Naive thymus-derived CD8-positive, alpha-beta T cell (primary cell): ENCODE data around the gene INPP5D. TPM values are rescaled to one million over a fixed set of nuclear protein-coding genes. Genes with fewer than 3 reads are reported as not detected.

Source experiments
- ATAC-seq, 2 donors: fragments of 150-1000 bp; cut with Tn5 transposase in 1 of 2; sonication (Bioruptor Pico), chemical (Tn5 transposase) in 1 of 2; 1 replicate in 1 of 2; 2 replicates in 1 of 2; pipeline ENCODE4 v1.10.0; 2021; ENCODE audit warnings: mild to moderate bottlenecking in 2 of 2, moderate library complexity in 2 of 2
- POLR2A ChIA-PET: fragments of 350-600 bp; sonication (Branson Sonifier 250); formaldehyde crosslinking; loops from one replicate; lab custom pipeline; 2021; ENCODE audit warnings: antibody characterized with exemption; lab: Charles Lee
- DNase-seq, 10 donors: peaks; one replicate each; pipeline versions ENCODE4 v3.0.0 to v3.0.0-alpha.2; 2020 to 2022
- H3K27ac Mint-ChIP-seq, 10 donors: one replicate each; pipeline ENCODE4 v1.8.0; 2020 to 2022; ENCODE audit warnings: mild to moderate bottlenecking in 10 of 10, mixed read lengths in 10 of 10, moderate library complexity in 4 of 10, inconsistent platforms in 1 of 10
- H3K27me3 Mint-ChIP-seq, 5 donors: one replicate each; pipeline ENCODE4 v1.8.0; 2021 to 2022; ENCODE audit warnings: mixed read lengths in 5 of 5
- H3K36me3 Mint-ChIP-seq, 3 donors: one replicate each; pipeline ENCODE4 v1.8.0; 2020 to 2022; ENCODE audit warnings: mixed read lengths in 3 of 3, mild to moderate bottlenecking in 2 of 3, inconsistent platforms in 1 of 3
- H3K4me1 Mint-ChIP-seq, 4 donors: one replicate each; pipeline ENCODE4 v1.8.0; 2021 to 2022; ENCODE audit warnings: mixed read lengths in 4 of 4
- H3K4me3 Mint-ChIP-seq, 10 donors: one replicate each; pipeline ENCODE4 v1.8.0; 2020 to 2022; ENCODE audit warnings: mild to moderate bottlenecking in 10 of 10, mixed read lengths in 10 of 10, moderate library complexity in 6 of 10, inconsistent platforms in 1 of 10
- H3K9me3 Mint-ChIP-seq, 9 donors: one replicate each; pipeline ENCODE4 v1.8.0; 2020 to 2022; ENCODE audit warnings: mixed read lengths in 9 of 9, mild to moderate bottlenecking in 3 of 9, inconsistent platforms in 1 of 9, moderate library complexity in 1 of 9
- polyA plus RNA-seq, 3 donors: library from polyadenylated mRNA; unstranded; fragments of 300-500 nt; fragmentation: Illumina TruSeq; gene quantifications; one replicate each; pipeline ENCODE4 v1.2.3, GENCODE V29; 2021
- total RNA-seq, 8 experiments: library from RNA in 2 of 8; stranded (reverse) in 2 of 8; gene quantifications; one replicate each; pipeline ENCODE4 v1.2.3 and lab custom pipeline; 2021 to 2026

Gene INPP5D
- total and polyA plus RNA-seq, 5 experiments from 2014 or later, result 36.4 to 124 (median 88.3) TPM

GRCh38 chr2:233105156-233105895, 45.2 kb downstream of the INPP5D start:
- POLR2A ChIA-PET, result interaction anchor here (0.8 to 1.0 kb wide), 2 partner anchors 30 to 45 kb away, joined by 3 read pairs; partner anchors contain the start of gene INPP5D
- H3K27ac Mint-ChIP-seq, result peak overlapping the region in 4 of 10 donors; percentile 51 to 92 (median 66)

DNA sequence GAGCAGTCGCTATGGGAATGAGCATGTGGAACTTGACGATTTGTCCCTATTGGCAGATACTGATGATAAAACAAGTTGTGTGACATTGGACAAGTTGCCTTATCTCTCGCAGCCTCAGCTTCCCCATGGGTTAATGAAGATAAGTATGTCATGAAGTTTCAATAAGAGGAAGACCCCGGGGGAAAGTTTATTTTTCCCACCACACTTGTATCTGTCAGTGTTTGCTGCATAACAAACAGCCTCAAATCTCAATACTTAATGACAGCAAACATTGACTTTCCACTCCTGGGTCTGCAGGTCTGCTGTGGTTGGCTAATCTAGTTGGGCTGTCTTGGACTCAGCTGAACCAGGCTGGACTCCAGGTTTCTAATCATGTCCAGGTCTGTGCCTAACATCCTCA, 45.8 kb downstream of the INPP5D start:
- POLR2A ChIA-PET, result interaction anchor here (1.5 kb wide), 1 partner anchor 25 kb away, joined by 3 read pairs; no protein-coding TSS in a partner anchor
- H3K4me1 Mint-ChIP-seq, result peaks cover 53 to 86% (median 79%) of the 10 kb centered on the region in 4 donors
- no peak for DNase-seq
- H3K36me3 Mint-ChIP-seq, result peaks cover 0 to 34% (median 10%) of the 10 kb centered on the region in 3 donors
- peaks cover 0 to 2% (median 0%) of the 10 kb centered on the region in 9 donors for H3K9me3 Mint-ChIP-seq
- no peaks in the 10 kb centered on the region for H3K27me3 Mint-ChIP-seq
- no peak for ATAC-seq
- H3K27ac Mint-ChIP-seq, result peak overlapping the region in 5 of 10 donors; percentile 18 to 92 (median 51)
- peak overlapping the region in 3 of 10 donors; percentile 15 to 28 (median 22) for H3K4me3 Mint-ChIP-seq

More at GRCh38 chr2:233105156-233105895, 45.2 kb downstream of the INPP5D start:
- Mint-ChIP-seq H3K4me3 (peak overlapping the region in 3 of 10 donors; percentile 22 to 33 (median 28)), H3K4me1 (peaks cover 58 to 88% (median 84%) of the 10 kb centered on the region in 4 donors), H3K36me3 (peaks cover 0 to 36% (median 10%) of the 10 kb centered on the region in 3 donors), H3K9me3 (peaks cover 0 to 2% (median 0%) of the 10 kb centered on the region in 9 donors), H3K27me3 (no peaks in the 10 kb centered on the region)
- ATAC-seq (no peak), DNase-seq (no peak)

- Mint-ChIP-seq H3K9me3 (peaks cover 0 to 2% (median 0%) of the 10 kb centered on the region in 9 donors), H3K36me3 (peaks cover 0 to 33% (median 10%) of the 10 kb centered on the region in 3 donors), H3K4me1 (peaks cover 50 to 89% (median 79%) of the 10 kb centered on the region in 4 donors), H3K4me3 (peak overlapping the region in 3 of 10 donors; percentile 0 to 56 (median 39)), H3K27ac (peak overlapping the region in 5 of 10 donors; percentile 22 to 92 (median 61)), H3K27me3 (no peaks in the 10 kb centered on the region)
- POLR2A ChIA-PET, result interaction anchor here (0.6 to 1.5 kb wide), 5 partner anchors 25 to 98 kb away, joined by 3 to 6 read pairs (median 3); partner anchors contain the start of gene INPP5D
- no peak for ATAC-seq
- no peak for DNase-seq
Measured at GRCh38 chr2:233107011-233107410, 46.9 kb downstream of the INPP5D start.

DNA sequence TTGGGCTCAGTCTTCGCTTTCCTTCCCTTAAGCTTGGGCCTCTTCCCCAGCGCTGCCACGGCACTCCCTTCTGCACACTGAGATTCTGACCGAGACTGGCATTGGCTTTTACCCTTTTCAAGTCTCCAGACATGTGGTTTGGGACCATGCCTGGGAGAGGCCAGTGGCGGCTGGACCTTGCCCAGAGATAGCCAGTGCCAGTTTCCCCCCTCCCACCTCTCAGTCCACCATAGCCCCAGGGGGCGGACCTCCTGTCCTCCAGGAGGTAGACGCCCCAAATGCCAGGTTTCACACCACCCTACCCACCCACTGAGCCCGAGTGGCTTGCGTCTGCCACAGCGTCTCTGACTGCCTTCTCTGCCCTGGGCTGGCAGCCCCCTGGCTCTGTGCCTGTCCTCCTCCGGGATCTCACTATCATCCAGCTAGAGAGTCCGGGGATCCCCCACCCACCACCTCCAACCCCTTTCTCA, 47.7 kb downstream of the INPP5D start:
- no peak for ATAC-seq
- Mint-ChIP-seq H3K27me3 (no peaks in the 10 kb centered on the region), H3K36me3 (peaks cover 0 to 28% (median 5%) of the 10 kb centered on the region in 3 donors), H3K4me3 (peak overlapping the region in 3 of 10 donors; percentile 12 to 49 (median 30)), H3K4me1 (peaks cover 49 to 89% (median 79%) of the 10 kb centered on the region in 4 donors), H3K9me3 (peaks cover 0 to 2% (median 0%) of the 10 kb centered on the region in 9 donors), H3K27ac (peak overlapping the region in 5 of 10 donors; percentile 41 to 92 (median 64))
- no peak for DNase-seq
- POLR2A ChIA-PET, result interaction anchor here (1.1 kb wide), 1 partner anchor 37 kb away, joined by 3 read pairs; no protein-coding TSS in a partner anchor

DNA sequence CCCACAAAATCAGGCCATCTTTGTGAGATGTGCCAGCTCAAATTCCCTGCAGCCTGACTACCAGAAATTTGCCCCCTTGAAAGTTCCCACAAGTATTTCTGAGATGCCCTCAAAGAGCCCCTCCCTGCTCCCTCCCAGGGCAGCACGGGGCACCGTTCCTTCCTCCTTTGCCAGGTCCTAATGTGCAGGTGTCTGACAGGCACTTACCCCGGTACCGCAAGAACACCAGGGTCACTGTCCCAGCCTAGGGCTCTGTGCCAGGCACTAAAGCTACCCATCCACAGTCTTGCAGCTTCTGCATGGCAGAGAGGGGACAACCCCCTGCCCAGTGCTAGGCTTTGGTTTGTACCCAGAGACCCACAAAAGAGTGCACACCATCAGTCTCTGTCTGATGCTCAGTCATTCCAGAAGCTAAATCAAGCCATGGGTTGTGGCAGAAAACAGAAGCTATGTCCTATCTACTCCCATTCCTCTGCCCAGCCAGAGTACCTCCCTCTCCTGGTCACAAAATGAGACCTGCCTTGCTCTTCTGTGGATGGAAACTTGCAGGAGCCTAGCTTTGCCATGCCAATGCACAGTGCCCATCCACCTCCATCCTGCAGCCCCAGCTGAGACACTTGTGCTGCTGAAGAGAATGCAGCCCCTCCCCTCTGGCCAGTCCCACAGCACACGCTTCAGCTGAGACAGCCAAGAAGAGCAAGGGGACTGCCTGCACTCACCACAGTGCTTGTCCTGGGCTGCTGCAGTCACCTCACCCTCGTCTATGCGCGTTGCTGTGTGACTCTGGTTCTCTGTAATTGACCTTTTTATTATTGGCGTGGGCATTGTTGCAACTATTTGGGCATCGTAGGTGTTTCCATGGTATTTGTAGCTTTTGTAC, 48.7 kb downstream of the INPP5D start:
- Mint-ChIP-seq H3K36me3 (peaks cover 0 to 27% (median 5%) of the 10 kb centered on the region in 3 donors), H3K27me3 (no peaks in the 10 kb centered on the region), H3K4me3 (peak overlapping the region in 5 of 10 donors; percentile 12 to 49 (median 27)), H3K27ac (peak overlapping the region; percentile 41 to 86 (median 67)), H3K9me3 (peaks cover 0 to 2% (median 0%) of the 10 kb centered on the region in 9 donors), H3K4me1 (peaks cover 51 to 90% (median 81%) of the 10 kb centered on the region in 4 donors)
- no peak for ATAC-seq
- POLR2A ChIA-PET, result interaction anchor here (0.6 kb wide), 1 partner anchor 347 kb away, joined by 4 read pairs; no protein-coding TSS in a partner anchor
- DNase-seq, result no peak

- H3K4me3 Mint-ChIP-seq, result no peak overlapping the region
- POLR2A ChIA-PET, result no interaction called here
- ATAC-seq, result no peak
- no peaks in the 10 kb centered on the region for H3K9me3 Mint-ChIP-seq
- DNase-seq, result no peak
- H3K27me3 Mint-ChIP-seq, result no peaks in the 10 kb centered on the region
- peaks cover 0 to 16% (median 2%) of the 10 kb centered on the region in 3 donors for H3K36me3 Mint-ChIP-seq
- H3K27ac Mint-ChIP-seq, result peak overlapping the region in 3 of 10 donors; percentile 11 to 27 (median 18)
- peaks cover 48 to 89% (median 81%) of the 10 kb centered on the region in 4 donors for H3K4me1 Mint-ChIP-seq
Measured at GRCh38 chr2:233111427-233111826, 51.3 kb downstream of the INPP5D start.

DNA sequence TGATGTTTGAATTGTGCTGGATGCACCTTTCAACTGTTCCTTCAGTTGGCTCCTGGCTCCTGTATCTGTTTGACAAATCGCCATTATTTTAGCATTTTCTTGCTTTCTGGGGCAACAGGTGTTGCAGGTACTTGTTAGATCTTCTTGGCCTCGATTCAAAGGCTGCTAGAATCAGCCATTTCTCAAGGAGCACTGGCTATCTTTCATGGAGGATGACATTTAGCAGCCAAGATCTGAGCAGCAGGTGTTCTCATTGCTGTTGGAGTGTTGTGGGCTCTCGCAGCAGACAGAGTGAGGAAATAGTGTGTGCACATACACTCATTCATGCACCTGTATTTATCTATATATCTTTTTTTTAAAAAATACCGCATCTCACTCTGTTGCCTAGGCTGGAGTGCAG, 52.2 kb downstream of the INPP5D start:
- POLR2A ChIA-PET, result interaction anchor here (1.6 kb wide), 1 partner anchor 29 kb away, joined by 3 read pairs; no protein-coding TSS in a partner anchor
- no peak for ATAC-seq
- Mint-ChIP-seq H3K4me1 (peaks cover 43 to 88% (median 79%) of the 10 kb centered on the region in 4 donors), H3K27me3 (no peaks in the 10 kb centered on the region), H3K9me3 (no peaks in the 10 kb centered on the region), H3K36me3 (peaks cover 0 to 22% (median 3%) of the 10 kb centered on the region in 3 donors), H3K4me3 (peak overlapping the region in 1 of 10 donors; percentile 22), H3K27ac (peak overlapping the region in 1 of 10 donors; percentile 32)
- DNase-seq, result no peak

- Mint-ChIP-seq H3K9me3 (no peaks in the 10 kb centered on the region), H3K36me3 (peaks cover 0 to 25% (median 3%) of the 10 kb centered on the region in 3 donors), H3K27ac (peak overlapping the region in 4 of 10 donors; percentile 1 to 79 (median 72)), H3K4me3 (peak overlapping the region in 3 of 10 donors; percentile 9 to 33 (median 15)), H3K4me1 (peaks cover 44 to 88% (median 79%) of the 10 kb centered on the region in 4 donors), H3K27me3 (no peaks in the 10 kb centered on the region)
- POLR2A ChIA-PET, result interaction anchor here (0.7 to 3.7 kb wide), 4 partner anchors 12 to 1983 kb away, joined by 3 to 16 read pairs (median 4); partner anchors contain the start of gene INPP5D
- ATAC-seq (no peak), DNase-seq (no peak)
Measured at GRCh38 chr2:233112776-233113452, 52.8 kb downstream of the INPP5D start.

DNA sequence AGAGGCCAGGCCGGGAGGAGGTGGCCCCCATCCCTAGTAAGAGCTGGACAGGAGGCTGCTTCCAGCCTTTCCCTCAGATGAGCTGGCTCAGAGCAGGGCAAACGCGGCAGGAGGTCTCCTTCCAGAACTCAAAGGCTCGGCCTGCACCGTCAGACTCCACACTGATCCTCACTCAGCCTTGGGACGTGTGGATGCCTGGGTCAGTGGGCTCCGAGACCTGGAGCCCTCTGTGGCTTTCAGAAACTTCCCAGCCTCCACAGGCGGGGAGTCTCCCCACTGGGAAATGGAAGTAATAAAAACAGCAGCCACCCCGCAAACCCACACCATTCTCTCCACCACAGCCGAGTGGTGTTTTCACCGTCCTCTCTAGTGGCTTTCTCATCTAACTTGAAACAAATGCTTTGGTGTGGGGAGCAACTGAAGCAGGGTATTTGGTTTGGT, 54.3 kb downstream of the INPP5D start:
- DNase-seq, result peak in 7 of 10 donors; percentile 19 to 74 (median 52)
- POLR2A ChIA-PET, result interaction anchor here (1.3 to 3.7 kb wide), 2 partner anchors 38 to 54 kb away, joined by 3 to 16 read pairs; partner anchors contain the start of gene INPP5D

DNA sequence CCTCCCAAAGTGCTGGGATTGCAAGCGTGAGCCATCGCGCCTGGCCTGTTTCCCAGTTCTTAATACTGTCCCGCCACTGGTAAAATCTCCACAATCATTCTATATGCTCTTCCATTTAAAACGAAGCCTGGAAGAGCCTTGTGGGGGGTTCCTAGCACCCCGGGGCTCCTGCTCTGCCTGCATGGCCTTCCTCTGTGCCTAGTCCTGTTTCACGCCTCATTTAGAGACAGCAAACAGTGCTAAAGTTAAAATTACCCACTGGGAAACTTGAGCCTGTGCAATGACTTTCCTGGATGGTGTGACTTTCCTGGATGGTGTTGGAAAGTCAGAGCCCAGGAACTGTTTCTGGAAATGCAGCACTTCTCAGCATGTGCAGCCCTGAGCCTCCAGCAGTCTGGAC, 55.0 kb downstream of the INPP5D start:
- POLR2A ChIA-PET, result interaction anchor here (0.6 to 3.7 kb wide), 3 partner anchors 12 to 78 kb away, joined by 3 to 16 read pairs (median 3); partner anchors contain the start of gene INPP5D
- peak overlapping the region in 9 of 10 donors; percentile 7 to 84 (median 59) for H3K27ac Mint-ChIP-seq
- H3K4me1 Mint-ChIP-seq, result peaks cover 46 to 92% (median 80%) of the 10 kb centered on the region in 4 donors
- no peaks in the 10 kb centered on the region for H3K27me3 Mint-ChIP-seq
- ATAC-seq (no peak), DNase-seq (no peak)
- peaks cover 0 to 40% (median 5%) of the 10 kb centered on the region in 3 donors for H3K36me3 Mint-ChIP-seq
- H3K4me3 Mint-ChIP-seq, result peak overlapping the region; percentile 24 to 74 (median 60)
- no peaks in the 10 kb centered on the region for H3K9me3 Mint-ChIP-seq

More for the DNA sequence above, 54.3 kb downstream of the INPP5D start:
- no peaks in the 10 kb centered on the region for H3K27me3 Mint-ChIP-seq
- no peaks in the 10 kb centered on the region for H3K9me3 Mint-ChIP-seq
- peaks cover 0 to 38% (median 5%) of the 10 kb centered on the region in 3 donors for H3K36me3 Mint-ChIP-seq
- peak overlapping the region in 9 of 10 donors; percentile 17 to 84 (median 69) for H3K27ac Mint-ChIP-seq
- peak; percentile 89 to 96 for ATAC-seq
- H3K4me3 Mint-ChIP-seq, result peak overlapping the region; percentile 24 to 77 (median 60)
- H3K4me1 Mint-ChIP-seq, result peaks cover 45 to 89% (median 79%) of the 10 kb centered on the region in 4 donors
